GM18502 (cell line): ENCODE measurements around the gene ETF1.

ENCODE experiments used
- ATAC-seq: cut with Tn5 transposase; IDR thresholded peaks from one replicate; pipeline ENCODE4 v1.9.1; 2021; ENCODE audit warnings: mild to moderate bottlenecking; ENCODE audit not compliant: unreplicated experiment, poor library complexity

Gene ETF1

DNA sequence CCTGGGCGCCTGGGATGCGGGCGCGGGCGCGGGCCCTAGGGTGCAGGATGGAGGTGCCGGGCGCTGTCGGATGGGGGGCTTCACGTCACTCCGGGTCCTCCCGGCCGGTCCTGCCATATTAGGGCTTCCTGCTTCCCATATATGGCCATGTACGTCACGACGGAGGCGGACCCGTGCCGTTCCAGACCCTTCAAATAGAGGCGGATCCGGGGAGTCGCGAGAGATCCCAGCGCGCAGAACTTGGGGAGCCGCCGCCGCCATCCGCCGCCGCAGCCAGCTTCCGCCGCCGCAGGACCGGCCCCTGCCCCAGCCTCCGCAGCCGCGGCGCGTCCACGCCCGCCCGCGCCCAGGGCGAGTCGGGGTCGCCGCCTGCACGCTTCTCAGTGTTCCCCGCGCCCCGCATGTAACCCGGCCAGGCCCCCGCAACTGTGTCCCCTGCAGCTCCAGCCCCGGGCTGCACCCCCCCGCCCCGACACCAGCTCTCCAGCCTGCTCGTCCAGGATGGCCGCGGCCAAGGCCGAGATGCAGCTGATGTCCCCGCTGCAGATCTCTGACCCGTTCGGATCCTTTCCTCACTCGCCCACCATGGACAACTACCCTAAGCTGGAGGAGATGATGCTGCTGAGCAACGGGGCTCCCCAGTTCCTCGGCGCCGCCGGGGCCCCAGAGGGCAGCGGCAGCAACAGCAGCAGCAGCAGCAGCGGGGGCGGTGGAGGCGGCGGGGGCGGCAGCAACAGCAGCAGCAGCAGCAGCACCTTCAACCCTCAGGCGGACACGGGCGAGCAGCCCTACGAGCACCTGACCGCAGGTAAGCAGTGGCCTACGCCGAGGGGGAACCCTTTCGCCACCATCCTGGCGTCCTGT is 77.5 kb downstream of the ETF1 start, which contains the start of gene EGR1:
Gene EGR1 (plus strand): TSS at position 219 of the 864 bp plus-strand sequence. CDS start 283 bp downstream, at position 502.
- peak; percentile 67 for ATAC-seq

DNA sequence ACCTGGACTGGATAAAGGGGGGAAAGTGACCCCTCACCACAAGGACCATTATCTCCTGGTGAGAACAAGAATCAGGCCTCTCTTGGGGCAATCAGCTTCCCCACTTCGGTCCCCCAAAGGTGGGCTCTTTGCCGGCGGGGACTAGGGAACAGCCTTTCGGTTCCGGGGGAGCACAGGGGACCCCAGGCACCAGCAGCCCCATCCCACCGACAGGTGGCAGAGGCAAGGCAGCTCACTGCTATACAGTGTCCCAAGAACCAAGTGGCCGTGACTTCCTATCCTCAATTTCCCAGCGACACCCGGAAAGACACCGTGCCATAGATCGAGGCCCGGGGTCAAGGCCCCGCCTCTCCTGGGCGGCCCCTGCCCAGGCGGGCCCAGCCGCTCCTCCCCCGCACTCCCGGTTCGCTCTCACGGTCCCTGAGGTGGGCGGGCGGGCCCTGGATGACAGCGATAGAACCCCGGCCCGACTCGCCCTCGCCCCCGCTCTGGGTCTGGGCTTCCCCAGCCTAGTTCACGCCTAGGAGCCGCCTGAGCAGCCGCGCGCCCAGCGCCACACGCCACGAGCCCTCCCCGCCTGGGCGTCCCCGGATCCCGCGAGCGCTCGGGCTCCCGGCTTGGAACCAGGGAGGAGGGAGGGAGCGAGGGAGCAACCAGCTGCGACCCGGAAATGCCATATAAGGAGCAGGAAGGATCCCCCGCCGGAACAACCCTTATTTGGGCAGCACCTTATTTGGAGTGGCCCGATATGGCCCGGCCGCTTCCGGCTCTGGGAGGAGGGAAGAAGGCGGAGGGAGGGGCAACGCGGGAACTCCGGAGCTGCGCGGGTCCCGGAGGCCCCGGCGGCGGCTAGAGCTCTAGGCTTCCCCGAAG is 78.4 kb downstream of the ETF1 start:
- ATAC-seq: peak; percentile 77

DNA sequence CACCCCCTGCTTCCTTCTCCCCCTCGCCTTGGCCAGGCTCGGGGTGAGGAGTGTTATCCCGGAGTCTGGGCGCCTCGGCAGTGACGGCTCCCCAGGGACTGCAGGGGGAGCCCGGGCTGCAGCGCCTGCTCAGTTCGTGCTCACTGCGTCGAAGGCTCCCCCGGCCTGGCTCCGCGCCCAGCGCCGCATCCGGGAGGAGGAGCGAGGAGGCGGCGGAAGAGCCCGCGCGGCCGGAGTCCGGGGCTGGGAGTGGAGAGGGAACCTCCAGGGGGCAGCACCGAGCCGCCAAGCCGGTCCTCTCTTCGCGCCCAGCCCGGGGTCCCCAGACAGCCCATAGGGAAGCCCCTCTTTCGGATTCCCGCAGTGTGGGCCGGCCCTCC is 79.0 kb downstream of the ETF1 start:
- peak; percentile 55 for ATAC-seq

DNA sequence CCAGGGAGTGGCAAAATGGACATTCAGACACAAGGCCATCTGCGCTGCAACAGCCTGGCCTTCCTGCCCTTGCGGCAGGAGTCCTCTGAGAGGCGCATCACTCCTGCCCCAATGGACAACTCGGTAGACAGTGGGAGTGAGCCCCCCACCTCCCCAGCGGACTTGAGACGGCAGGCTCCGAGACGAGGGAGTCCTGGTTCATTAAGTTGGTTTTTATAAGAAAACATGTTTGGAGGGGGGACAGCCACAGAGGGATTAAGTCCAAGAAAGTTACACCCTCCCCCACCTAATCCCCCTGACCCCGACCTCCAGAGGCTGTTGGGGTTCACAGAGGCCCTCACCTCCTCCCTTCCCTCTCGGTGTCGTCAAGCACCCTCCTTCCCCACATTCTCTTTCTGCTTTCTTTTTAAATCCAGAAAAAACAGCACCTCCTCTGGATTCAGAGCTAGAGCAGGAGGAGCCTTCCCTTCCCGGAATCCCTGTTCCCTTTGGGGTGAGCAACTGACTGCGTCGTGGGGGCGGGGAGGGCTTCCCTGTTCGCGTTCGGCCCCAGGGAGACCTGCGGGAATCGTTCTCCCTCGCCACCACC is 79.5 kb downstream of the ETF1 start:
- ATAC-seq: no peak

DNA sequence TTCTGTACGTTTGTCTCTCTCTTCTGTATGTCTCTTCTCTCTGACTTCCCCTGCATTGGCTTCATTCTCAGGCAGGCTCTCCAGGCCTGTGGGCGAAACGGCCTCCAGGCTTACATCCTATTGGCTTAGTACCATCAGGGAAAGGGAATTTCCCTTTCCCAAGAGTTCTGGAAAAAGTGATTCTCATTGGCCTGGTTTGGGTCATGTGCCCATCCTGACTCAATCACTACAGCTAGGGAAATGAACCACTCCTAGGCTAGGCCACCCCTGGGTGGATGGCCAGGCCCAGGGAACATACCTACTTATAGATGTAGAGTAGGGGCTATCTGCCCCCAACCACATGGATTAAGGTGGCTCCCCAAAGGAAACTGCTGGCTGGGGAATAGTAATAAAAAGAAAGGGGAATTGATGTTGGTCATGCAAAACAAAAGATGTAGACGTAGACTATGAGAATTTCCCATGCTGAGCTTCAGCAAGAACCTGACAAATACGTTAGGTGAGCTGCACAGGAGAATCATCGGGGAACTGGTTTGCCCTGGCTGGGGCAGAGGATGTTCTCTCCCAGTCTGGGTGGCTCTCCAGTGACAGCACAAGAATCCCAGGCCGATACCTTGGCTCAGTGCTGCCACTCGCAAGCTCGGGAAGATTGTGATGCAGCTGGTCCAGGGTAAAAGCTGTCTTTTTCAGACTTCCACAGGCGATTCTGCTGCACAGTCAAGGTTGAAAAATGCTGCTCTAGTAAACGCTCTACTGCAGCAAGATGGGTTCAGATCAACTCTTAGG is 81.5 kb downstream of the ETF1 start:
- no peak for ATAC-seq

DNA sequence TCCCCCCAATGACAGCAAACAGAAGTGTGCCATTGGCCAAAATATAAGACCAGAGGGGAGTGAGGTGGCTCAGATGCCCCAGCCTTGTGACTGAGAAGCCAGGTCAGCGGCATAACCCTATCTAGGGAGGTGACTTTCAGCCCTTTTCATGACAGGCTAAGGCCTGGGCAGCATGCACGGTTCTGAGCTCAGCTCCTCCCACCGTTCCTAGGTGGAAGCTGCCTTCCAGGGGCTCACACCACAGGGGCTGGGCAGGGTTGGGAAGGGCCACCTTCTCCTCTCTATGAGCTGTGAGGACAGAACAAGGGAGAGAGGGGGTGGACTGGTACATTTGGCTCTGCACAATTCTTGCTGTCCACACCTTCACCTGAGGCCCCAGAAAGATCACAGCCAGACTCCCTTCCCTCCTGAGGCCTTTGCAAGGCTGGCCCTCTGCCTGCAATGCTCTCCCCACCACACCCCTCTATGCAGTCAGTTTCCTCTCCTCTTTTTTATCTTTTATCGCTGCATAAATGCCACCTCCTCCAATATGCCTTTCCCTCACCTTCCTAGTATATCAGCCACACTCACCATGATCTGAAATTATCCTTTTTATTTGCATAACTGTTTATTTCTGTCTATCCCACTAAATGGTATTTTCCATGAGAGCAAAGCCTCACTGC is 82.9 kb downstream of the ETF1 start:
- ATAC-seq: no peak

DNA sequence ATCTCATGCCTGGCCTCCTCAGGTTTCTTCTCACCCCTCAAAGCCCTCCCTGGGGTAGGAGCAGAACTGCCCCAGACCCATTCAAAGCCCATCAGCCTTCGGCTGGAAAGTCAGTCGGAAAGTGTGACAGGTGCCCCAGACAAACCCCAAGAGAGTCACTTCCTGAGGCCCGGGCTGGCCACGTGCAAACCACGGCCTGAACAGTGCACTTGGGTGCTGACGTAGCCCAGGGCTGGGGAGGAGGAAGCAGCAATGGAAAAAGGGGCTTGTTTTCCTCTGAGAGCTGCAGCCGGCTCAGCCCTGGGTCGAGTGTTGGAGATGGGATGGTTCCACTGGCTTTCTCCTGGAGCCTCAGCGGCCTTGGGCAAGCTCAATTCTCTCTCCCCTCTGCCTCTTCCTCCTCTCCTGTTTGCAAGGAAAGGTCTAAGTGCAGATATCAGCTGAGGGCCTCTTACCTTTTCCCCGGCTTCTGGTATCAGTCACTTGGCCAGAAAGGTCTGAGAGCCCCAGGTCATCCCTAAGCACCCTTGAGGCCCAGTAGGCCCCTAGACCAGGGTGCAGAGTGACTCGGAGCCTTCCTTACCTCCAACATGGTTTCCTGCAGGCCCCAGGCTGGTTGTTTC is 83.6 kb downstream of the ETF1 start:
- no peak for ATAC-seq

DNA sequence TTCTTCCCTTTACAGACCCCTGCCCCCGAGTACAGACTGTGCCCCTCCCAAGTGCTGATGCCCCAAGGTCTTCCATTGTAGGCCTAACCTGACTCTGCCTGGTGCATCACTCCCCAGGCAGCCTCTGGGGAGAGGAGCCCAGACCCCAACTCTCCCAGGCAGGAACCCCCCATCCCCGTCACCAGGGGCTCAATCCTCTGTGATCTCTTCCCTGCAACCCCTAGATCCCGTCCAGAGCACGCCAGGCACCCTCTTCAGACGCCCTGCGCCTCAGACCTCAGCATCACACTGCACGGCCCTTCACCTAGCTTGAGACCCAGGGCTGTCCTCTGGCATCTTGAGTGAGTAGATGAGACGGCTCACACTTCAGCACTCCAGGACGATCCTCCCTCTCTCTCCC is 84.2 kb downstream of the ETF1 start:
- no peak for ATAC-seq

DNA sequence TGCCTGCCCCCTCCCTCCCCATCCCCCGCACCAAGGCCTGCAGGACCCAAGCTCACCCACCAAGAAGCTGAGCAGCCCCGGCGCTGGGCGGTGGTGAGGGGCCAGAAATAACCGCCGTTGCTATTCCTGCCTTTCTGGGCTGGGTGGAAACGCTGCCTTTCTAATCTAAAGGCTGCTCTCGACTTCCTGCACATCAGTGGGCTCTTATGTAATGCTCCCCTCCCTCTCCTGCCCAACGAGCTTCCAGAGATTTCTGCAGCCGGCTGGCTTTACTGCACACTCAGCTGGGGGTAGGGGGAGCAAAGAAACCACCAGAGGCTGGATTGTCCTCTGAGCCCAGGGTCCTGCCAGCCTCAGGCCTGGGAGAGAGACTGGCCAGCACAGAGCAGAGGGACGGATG is 84.7 kb downstream of the ETF1 start:
- ATAC-seq: no peak

DNA sequence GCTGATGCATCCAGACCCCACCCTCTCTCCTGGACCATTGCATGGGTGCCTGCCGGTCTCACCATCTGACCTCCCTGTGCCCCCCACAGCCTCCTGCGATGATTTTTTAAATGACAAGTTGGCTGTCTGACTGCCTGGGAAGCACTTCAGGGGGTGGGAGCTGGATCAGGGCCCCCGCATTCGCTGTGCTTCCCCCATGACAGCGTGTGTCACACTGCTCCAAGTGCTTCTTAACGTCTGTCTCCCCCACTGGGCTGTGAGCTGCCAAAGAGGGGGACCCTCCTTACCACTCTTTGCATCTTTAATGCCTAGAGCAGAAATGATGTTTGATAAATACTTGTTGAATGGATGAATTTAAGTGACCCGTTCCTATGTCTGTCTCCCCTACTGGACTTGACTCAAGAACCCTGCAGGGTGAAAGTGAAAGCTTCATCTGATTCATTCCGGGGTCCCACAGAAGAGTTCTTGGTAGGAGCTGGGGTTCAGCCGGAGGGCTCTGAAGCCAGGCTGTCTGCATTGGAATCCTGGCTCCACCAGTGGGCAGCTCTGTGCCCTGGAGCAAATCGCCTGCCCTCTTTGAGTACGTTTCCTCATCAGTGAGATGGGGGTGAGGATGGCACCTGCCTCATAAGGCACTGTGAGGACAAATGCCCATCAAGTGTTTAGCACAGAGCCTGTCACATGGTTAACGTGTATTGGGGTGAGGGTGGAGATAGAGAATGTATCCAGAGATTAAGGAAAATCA is 85.3 kb downstream of the ETF1 start:
- ATAC-seq: no peak
